Measurements from ENCODE around the gene RAD9B.
"Not testable (repeated sequence)": the region's sequence is repeated elsewhere in the genome, so short reads cannot be mapped to it uniquely, and the experiment has no call there.

RAD9B gene

GRCh38 chr12:110501752-110502738 lies at the start of gene RAD9B, which contains the start of gene VPS29:
RAD9B (plus strand) TSS chr12:110502331; CDS start chr12:110502338, 7 bp downstream.
VPS29 (minus strand) TSS chr12:110502111; CDS start chr12:110502051, 60 bp downstream.
- H3K27ac ChIP-seq (ENCODE audit: low read length) = no peak within 1 kb of the TSS

DNA sequence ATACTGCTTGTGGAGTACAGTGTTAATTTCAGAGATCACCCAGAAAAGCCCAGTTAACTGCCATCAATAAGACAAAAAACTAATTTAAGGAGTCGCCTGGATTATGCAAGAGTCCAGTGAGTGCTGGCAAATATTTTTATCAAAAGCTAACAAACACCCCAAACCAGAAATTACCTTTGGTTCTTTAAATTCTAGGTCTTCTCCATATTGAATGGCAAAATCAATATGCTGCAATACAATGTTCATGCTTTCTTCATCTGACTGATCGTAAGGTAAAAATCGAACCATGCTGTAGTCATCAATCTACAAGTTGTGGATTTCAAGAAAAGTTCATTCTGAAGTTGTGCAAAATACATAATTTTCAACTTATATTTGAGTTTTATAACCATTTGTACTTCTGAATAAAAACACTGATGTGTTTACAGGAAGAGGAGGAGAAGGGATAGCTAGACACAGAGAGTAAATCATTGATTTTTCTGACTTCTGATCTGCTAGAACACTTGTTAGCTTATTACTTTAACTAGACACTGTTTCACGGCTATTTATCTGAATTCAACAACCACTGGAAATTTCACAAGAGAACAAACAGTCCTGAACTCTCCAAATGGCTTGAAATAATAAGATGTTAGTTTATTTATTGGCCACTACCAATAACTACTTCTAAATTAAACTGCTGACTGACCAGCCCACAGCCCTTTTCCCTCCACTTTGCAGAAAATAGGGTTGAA lies 48.4 kb upstream of the RAD9B start:
- H3K9me3 ChIP-seq (ENCODE audit: insufficient read depth, low read depth, low read length) = no peaks in the 10 kb centered on the region
- H3K4me1 ChIP-seq (ENCODE audit: insufficient read depth, low read length) = no peaks in the 10 kb centered on the region
- H3K9ac ChIP-seq (ENCODE audit: low read depth, low read length) = no peak overlapping the region
- no peaks in the 10 kb centered on the region for H3K27me3 ChIP-seq (ENCODE audit: insufficient read depth, low read length)
- H3K4me3 ChIP-seq (ENCODE audit: low read length) = no peak overlapping the region
- H3K27ac ChIP-seq (ENCODE audit: low read length) = no peak overlapping the region
- H3K36me3 ChIP-seq (ENCODE audit: insufficient read depth, low read depth, low read length) = peaks cover 69% of the 10 kb centered on the region

More at GRCh38 chr12:110501752-110502738, at the start of gene RAD9B, which contains the start of gene VPS29:
- Histone ChIP-seq H3K27me3 (ENCODE audit: insufficient read depth, low read length) (peaks cover 22% of the 10 kb centered on the region), H3K4me1 (ENCODE audit: insufficient read depth, low read length) (no peaks in the 10 kb centered on the region), H3K36me3 (ENCODE audit: insufficient read depth, low read depth, low read length) (no peaks in the 10 kb centered on the region), H3K4me3 (ENCODE audit: low read length) (peak within 1 kb of the TSS; percentile 92), H3K9me3 (ENCODE audit: insufficient read depth, low read depth, low read length) (peaks cover 6% of the 10 kb centered on the region; the same call in 1 of the 2 replicates), H3K9ac (ENCODE audit: low read depth, low read length) (peak within 1 kb of the TSS; percentile 82; the same call in 1 of the 2 replicates)

GRCh38 chr12:110458756-110459155 lies 43.4 kb upstream of the RAD9B start:
- no peak overlapping the region for H3K27ac ChIP-seq (ENCODE audit: low read length)
- H3K4me3 ChIP-seq (ENCODE audit: low read length) = no peak overlapping the region
- no peak overlapping the region for H3K9ac ChIP-seq (ENCODE audit: low read depth, low read length)
- H3K36me3 ChIP-seq (ENCODE audit: insufficient read depth, low read depth, low read length) = peaks cover 85% of the 10 kb centered on the region
- H3K9me3 ChIP-seq (ENCODE audit: insufficient read depth, low read depth, low read length) = no peaks in the 10 kb centered on the region
- no peaks in the 10 kb centered on the region for H3K4me1 ChIP-seq (ENCODE audit: insufficient read depth, low read length)
- H3K27me3 ChIP-seq (ENCODE audit: insufficient read depth, low read length) = no peaks in the 10 kb centered on the region

- H3K4me1 ChIP-seq (ENCODE audit: insufficient read depth, low read length); H3K9ac ChIP-seq (ENCODE audit: low read depth, low read length); H3K4me3 ChIP-seq (ENCODE audit: low read length); H3K9me3 ChIP-seq (ENCODE audit: insufficient read depth, low read depth, low read length); H3K27ac ChIP-seq (ENCODE audit: low read length); H3K27me3 ChIP-seq (ENCODE audit: insufficient read depth, low read length): not testable (repeated sequence)
- peaks cover 78% of the 10 kb centered on the region for H3K36me3 ChIP-seq (ENCODE audit: insufficient read depth, low read depth, low read length)
Measured at GRCh38 chr12:110461189-110461588, 40.9 kb upstream of the RAD9B start.

DNA sequence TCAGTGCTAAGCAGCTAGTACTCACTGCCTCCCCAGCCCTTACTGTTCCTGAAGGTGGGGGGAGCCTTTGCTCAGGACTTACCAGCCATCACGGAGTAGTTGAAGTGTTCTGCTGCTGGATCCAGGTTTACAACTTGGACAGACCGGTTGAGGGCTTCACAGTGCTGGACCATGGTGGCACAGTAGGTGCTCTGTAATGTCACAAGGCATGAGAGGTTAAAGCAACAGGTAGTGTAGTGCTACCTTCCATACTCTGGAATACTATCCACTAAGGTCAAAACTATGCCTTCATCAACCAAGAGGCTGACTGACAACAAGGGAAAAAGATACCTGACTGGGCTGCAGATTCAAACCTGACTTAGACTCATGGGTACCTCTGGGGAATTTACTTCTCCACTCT lies 37.1 kb upstream of the RAD9B start:
- no peaks in the 10 kb centered on the region for H3K27me3 ChIP-seq (ENCODE audit: insufficient read depth, low read length)
- H3K9me3 ChIP-seq (ENCODE audit: insufficient read depth, low read depth, low read length) = no peaks in the 10 kb centered on the region
- no peaks in the 10 kb centered on the region for H3K4me1 ChIP-seq (ENCODE audit: insufficient read depth, low read length)
- peaks cover 41% of the 10 kb centered on the region for H3K36me3 ChIP-seq (ENCODE audit: insufficient read depth, low read depth, low read length)
- no peak overlapping the region for H3K9ac ChIP-seq (ENCODE audit: low read depth, low read length)
- H3K27ac ChIP-seq (ENCODE audit: low read length) = no peak overlapping the region
- no peak overlapping the region for H3K4me3 ChIP-seq (ENCODE audit: low read length)

DNA sequence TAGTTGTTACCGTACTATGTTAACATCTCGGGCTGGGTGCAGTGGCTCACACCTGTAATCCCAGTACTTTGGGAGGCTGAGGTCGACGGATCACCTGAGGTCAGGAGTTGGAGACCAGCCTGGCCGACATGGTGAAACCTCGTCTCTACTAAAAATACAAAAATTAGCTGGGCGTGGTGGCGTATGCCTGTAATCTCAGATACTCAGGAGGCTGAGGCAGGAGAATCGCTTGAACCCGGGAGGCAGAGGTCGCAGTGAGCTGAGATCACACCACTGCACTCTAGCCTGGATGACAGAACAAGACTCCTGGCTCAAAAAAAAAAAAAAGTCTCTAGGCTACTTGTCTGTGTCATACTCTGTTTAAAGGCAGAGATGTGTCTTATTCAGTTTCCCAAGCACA lies 36.4 kb upstream of the RAD9B start:
- not testable (repeated sequence) for H3K9me3 ChIP-seq (ENCODE audit: insufficient read depth, low read depth, low read length); H3K9ac ChIP-seq (ENCODE audit: low read depth, low read length); H3K27me3 ChIP-seq (ENCODE audit: insufficient read depth, low read length); H3K27ac ChIP-seq (ENCODE audit: low read length); H3K4me1 ChIP-seq (ENCODE audit: insufficient read depth, low read length); H3K4me3 ChIP-seq (ENCODE audit: low read length)
- peaks cover 33% of the 10 kb centered on the region for H3K36me3 ChIP-seq (ENCODE audit: insufficient read depth, low read depth, low read length)

DNA sequence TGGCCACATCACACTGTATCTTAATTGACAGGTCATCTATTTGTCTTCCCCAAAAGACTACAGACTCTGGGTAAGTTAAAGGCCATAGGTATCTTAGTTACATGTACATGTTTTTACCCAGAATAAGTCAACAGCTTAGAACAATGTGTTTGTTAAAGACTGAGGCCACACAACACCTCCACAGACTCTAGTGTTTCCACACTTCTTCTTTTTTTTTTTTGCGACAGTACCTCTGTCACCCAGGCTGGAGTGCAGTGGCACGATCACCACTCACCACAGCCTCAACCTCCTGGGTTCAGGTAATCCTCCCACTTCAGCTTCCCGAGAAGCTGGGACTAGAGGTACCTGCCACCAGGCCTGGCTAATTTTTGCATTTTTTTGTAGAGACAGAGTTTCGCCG lies 35.3 kb upstream of the RAD9B start:
- peaks cover 26% of the 10 kb centered on the region for H3K36me3 ChIP-seq (ENCODE audit: insufficient read depth, low read depth, low read length)
- H3K4me3 ChIP-seq (ENCODE audit: low read length) = peak overlapping the region; percentile 95
- no peaks in the 10 kb centered on the region for H3K27me3 ChIP-seq (ENCODE audit: insufficient read depth, low read length)
- peak overlapping the region; percentile 96; the same call in 1 of the 2 replicates for H3K9ac ChIP-seq (ENCODE audit: low read depth, low read length)
- no peaks in the 10 kb centered on the region for H3K4me1 ChIP-seq (ENCODE audit: insufficient read depth, low read length)
- H3K9me3 ChIP-seq (ENCODE audit: insufficient read depth, low read depth, low read length) = no peaks in the 10 kb centered on the region
- no peak overlapping the region for H3K27ac ChIP-seq (ENCODE audit: low read length)

GRCh38 chr12:110467847-110468213 lies 34.3 kb upstream of the RAD9B start:
- no peaks in the 10 kb centered on the region for H3K4me1 ChIP-seq (ENCODE audit: insufficient read depth, low read length)
- H3K27me3 ChIP-seq (ENCODE audit: insufficient read depth, low read length) = no peaks in the 10 kb centered on the region
- peak overlapping the region; percentile 96 for H3K9ac ChIP-seq (ENCODE audit: low read depth, low read length)
- H3K36me3 ChIP-seq (ENCODE audit: insufficient read depth, low read depth, low read length) = peaks cover 20% of the 10 kb centered on the region; the same call in 1 of the 2 replicates
- no peak overlapping the region for H3K27ac ChIP-seq (ENCODE audit: low read length)
- H3K4me3 ChIP-seq (ENCODE audit: low read length) = peak overlapping the region; percentile 95
- H3K9me3 ChIP-seq (ENCODE audit: insufficient read depth, low read depth, low read length) = no peaks in the 10 kb centered on the region

DNA sequence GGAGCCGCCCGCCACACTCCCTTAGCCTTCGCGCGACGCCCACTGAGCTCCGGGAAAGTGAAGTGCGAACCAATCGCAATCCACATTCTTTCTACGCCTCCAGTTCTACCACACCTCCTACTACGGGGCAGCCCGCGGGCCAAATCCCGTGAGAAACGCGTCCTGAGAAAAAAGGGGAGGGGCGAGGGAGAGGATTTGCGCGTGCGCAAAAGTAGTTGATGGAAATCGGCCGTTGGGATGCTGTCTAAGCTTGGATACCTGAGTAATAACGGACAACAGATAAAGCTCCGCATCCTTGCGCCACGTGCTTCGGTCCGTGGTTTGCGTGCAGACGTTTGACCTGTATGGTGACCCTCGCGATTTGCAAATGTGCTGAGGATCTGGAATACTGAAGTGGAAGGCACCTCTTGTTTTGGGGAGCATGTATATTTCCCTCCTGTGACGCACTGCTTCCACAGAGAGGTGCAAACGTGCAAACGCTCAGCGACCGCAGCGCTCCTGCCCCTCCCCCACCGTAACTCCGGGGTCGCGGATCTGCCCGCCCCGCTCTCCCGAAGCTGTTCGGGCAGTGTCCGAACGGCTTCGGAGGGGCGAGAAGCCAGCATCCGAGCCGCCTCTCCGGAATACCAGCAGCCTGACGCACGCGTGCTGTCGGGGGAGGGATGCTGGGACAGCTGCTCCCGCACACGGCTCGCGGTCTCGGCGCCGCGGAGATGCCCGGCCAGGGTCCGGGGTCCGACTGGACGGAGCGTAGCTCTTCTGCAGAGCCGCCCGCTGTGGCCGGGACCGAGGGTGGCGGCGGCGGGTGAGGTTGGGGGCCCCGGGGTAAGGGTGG lies 33.7 kb upstream of the RAD9B start, which contains the start of the genes FAM216A and GPN3:
Gene FAM216A, plus strand, starts transcription at position 632 of the 835 bp plus-strand sequence. Its CDS starts 31 bp downstream, at position 663.
Gene GPN3, minus strand, starts transcription at position 44 of the 835 bp plus-strand sequence. CDS start 54 bp downstream, outside the sequence.
- peak within 1 kb of the TSS; percentile 37 for H3K27ac ChIP-seq (ENCODE audit: low read length)
- H3K4me1 ChIP-seq (ENCODE audit: insufficient read depth, low read length) = no peaks in the 10 kb centered on the region
- no peaks in the 10 kb centered on the region for H3K27me3 ChIP-seq (ENCODE audit: insufficient read depth, low read length)
- H3K36me3 ChIP-seq (ENCODE audit: insufficient read depth, low read depth, low read length) = peaks cover 17% of the 10 kb centered on the region; the same call in 1 of the 2 replicates
- peak within 1 kb of the TSS; percentile 95 for H3K4me3 ChIP-seq (ENCODE audit: low read length)
- H3K9ac ChIP-seq (ENCODE audit: low read depth, low read length) = peak within 1 kb of the TSS; percentile 96
- H3K9me3 ChIP-seq (ENCODE audit: insufficient read depth, low read depth, low read length) = no peaks in the 10 kb centered on the region

GRCh38 chr12:110475426-110475825 lies 26.7 kb upstream of the RAD9B start:
- Histone ChIP-seq H3K9me3 (ENCODE audit: insufficient read depth, low read depth, low read length) (no peaks in the 10 kb centered on the region), H3K36me3 (ENCODE audit: insufficient read depth, low read depth, low read length) (peaks cover 8% of the 10 kb centered on the region; the same call in 1 of the 2 replicates), H3K27ac (ENCODE audit: low read length) (no peak overlapping the region)

More at GRCh38 chr12:110475426-110475825, 26.7 kb upstream of the RAD9B start:
- Histone ChIP-seq H3K4me1 (ENCODE audit: insufficient read depth, low read length) (no peaks in the 10 kb centered on the region), H3K27me3 (ENCODE audit: insufficient read depth, low read length) (no peaks in the 10 kb centered on the region), H3K4me3 (ENCODE audit: low read length) (no peak overlapping the region), H3K9ac (ENCODE audit: low read depth, low read length) (no peak overlapping the region)
